GM21515 (cell line): ENCODE data around the gene TUBA3E.
"Not testable (repeated sequence)": the region's sequence is repeated elsewhere in the genome, so short reads cannot be mapped to it uniquely, and the experiment has no call there.

Experiments
- ATAC-seq: cut with Tn5 transposase; IDR thresholded peaks from one replicate; pipeline ENCODE4 v1.9.1; 2021; ENCODE audit not compliant: unreplicated experiment

Gene TUBA3E

GRCh38 chr2:130192451-130192850, 5.8 kb downstream of the TUBA3E start:
- not testable (repeated sequence) for ATAC-seq

GRCh38 chr2:130191319-130191718, 6.9 kb downstream of the TUBA3E start:
- not testable (repeated sequence) for ATAC-seq

- ATAC-seq = no peak
Measured at GRCh38 chr2:130190237-130190636, 8.0 kb downstream of the TUBA3E start.

GRCh38 chr2:130188958-130189357, 9.3 kb downstream of the TUBA3E start:
- not testable (repeated sequence) for ATAC-seq

- not testable (repeated sequence) for ATAC-seq
Measured at GRCh38 chr2:130187859-130188792, 10.1 kb downstream of the TUBA3E start.

GRCh38 chr2:130187268-130187667, 11.0 kb downstream of the TUBA3E start:
- no peak for ATAC-seq

- no peak for ATAC-seq
Measured at GRCh38 chr2:130186391-130186790, 11.8 kb downstream of the TUBA3E start.

- ATAC-seq = no peak
Measured at GRCh38 chr2:130185896-130186295, 12.3 kb downstream of the TUBA3E start.

GRCh38 chr2:130185436-130185835, 12.8 kb downstream of the TUBA3E start:
- no peak for ATAC-seq

- ATAC-seq = no peak
Measured at GRCh38 chr2:130183512-130184373, 14.5 kb downstream of the TUBA3E start.

- not testable (repeated sequence) for ATAC-seq
Measured at GRCh38 chr2:130182826-130183511, 15.3 kb downstream of the TUBA3E start.

GRCh38 chr2:130181880-130182682, 16.2 kb downstream of the TUBA3E start, which contains the start of gene MZT2B:
MZT2B (plus strand) TSS chr2:130182262; CDS start chr2:130182283, 21 bp downstream.
- ATAC-seq = peak; percentile 82

- ATAC-seq = peak; percentile 56
Measured at GRCh38 chr2:130181325-130181879, 16.8 kb downstream of the TUBA3E start, which contains the start of gene SMPD4. SMPD4 (minus strand) TSS chr2:130181602; CDS start chr2:130176592, 5,010 bp downstream.

GRCh38 chr2:130180404-130181324, 17.6 kb downstream of the TUBA3E start:
- not testable (repeated sequence) for ATAC-seq

- ATAC-seq = peak; percentile 59
Measured at GRCh38 chr2:130174866-130175265, 23.4 kb downstream of the TUBA3E start.

- no peak for ATAC-seq
Measured at GRCh38 chr2:130169896-130170295, 28.3 kb downstream of the TUBA3E start.

- ATAC-seq = not testable (repeated sequence)
Measured at GRCh38 chr2:130169163-130169562, 29.1 kb downstream of the TUBA3E start.

- ATAC-seq = not testable (repeated sequence)
Measured at GRCh38 chr2:130166611-130167010, 31.6 kb downstream of the TUBA3E start.
